Cardiac fibroblast (primary cell): ENCODE data around the gene PPP1R3G.
A peak's percentile ranks its signal among the peaks of the same experiment; 100 is the strongest.

ENCODE experiments used
- DNase-seq, 2 donors: peaks; one replicate each; pipeline versions ENCODE4 v3.0.0 to v3.0.0-alpha.2; 2010; ENCODE audit warnings: low read depth in 2 of 2
- H3K4me3 ChIP-seq, 2 donors: replicated peaks in 1 of 2; 1 replicate in 1 of 2; 2 replicates in 1 of 2; pipeline ENCODE4 v1.5.1; 2011; ENCODE audit warnings: low read depth in 2 of 2, low read length in 2 of 2, mild to moderate bottlenecking in 2 of 2, moderate library complexity in 1 of 2
- TF ChIP-seq, protein P1 (sequence below): IDR thresholded peaks from one replicate; pipeline ENCODE4 v1.5.1; 2011; ENCODE audit warnings: low read depth, mild to moderate bottlenecking, low read length, inconsistent platforms

Gene PPP1R3G

DNA sequence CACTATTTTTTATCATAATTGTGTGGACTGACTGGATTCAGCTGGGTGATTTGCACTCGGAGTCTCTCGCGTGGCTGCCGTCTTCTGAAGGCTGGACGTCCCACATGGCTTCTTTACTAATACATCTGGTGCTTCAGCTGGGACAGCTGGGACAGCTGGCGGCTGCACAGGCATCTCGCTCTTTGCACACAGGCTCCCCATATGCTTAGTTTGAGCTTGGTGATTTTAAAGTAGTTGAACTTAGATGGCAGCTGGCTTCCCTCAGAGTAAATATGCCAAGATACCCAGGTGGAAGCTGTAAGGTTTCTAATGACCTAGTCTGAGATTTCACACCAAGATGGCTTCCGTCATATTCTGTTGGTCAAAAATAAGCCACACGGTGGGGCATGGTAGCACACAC lies 38.7 kb upstream of the PPP1R3G start:
- TF ChIP-seq, protein P1, sequence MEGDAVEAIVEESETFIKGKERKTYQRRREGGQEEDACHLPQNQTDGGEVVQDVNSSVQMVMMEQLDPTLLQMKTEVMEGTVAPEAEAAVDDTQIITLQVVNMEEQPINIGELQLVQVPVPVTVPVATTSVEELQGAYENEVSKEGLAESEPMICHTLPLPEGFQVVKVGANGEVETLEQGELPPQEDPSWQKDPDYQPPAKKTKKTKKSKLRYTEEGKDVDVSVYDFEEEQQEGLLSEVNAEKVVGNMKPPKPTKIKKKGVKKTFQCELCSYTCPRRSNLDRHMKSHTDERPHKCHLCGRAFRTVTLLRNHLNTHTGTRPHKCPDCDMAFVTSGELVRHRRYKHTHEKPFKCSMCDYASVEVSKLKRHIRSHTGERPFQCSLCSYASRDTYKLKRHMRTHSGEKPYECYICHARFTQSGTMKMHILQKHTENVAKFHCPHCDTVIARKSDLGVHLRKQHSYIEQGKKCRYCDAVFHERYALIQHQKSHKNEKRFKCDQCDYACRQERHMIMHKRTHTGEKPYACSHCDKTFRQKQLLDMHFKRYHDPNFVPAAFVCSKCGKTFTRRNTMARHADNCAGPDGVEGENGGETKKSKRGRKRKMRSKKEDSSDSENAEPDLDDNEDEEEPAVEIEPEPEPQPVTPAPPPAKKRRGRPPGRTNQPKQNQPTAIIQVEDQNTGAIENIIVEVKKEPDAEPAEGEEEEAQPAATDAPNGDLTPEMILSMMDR, result no peak
- no peak overlapping the region for H3K4me3 ChIP-seq
- DNase-seq, result no peak

GRCh38 chr6:5050009-5050408 lies 35.1 kb upstream of the PPP1R3G start:
- no peak for DNase-seq
- TF ChIP-seq, protein P1, result no peak
- H3K4me3 ChIP-seq, result no peak overlapping the region

DNA sequence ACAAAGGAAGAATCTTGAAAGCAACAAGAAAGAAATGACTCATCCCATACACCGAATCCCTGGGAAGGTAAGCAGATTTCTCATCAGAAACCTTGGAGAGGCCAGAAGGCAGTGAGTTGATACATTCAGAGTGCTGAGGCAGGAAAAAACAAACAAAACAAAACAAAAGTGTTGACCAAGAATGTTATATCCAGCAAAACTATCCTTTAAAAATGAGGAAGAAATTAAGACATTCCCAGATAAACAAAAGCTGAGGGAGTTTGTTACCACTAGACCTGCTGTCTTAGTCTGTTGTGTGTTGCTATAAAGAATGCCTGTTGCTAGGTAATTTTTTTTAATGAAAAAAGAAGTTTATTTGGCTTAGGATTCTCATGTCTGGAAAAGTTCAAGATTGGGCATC lies 33.7 kb upstream of the PPP1R3G start:
- H3K4me3 ChIP-seq, result no peak overlapping the region
- TF ChIP-seq, protein P1, result no peak
- no peak for DNase-seq

DNA sequence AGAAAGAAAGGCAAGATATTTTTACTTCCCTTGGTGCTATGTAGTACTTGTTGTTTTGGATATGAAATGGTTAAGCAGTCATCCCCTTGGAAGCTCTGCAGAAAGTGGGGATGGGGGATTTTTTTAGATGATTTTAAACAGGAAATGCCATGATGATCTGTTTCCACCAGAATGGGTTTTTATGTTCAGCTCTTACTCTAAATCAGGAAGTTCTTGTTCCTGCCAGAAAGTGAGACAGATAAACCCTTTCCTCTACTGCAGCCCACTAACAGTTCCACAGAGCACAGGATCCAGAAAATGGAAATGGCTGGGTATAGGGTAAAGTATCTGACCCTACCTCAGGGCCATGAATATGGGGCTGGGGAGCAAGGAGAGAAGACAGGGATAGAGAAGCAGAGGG lies 32.1 kb upstream of the PPP1R3G start:
- TF ChIP-seq, protein P1, result no peak
- DNase-seq, result peak; percentile 19 to 55

GRCh38 chr6:5053864-5054244 lies 31.3 kb upstream of the PPP1R3G start:
- TF ChIP-seq, protein P1, result no peak
- no peak overlapping the region for H3K4me3 ChIP-seq
- no peak for DNase-seq

More for the DNA sequence above, 32.1 kb upstream of the PPP1R3G start:
- no peak overlapping the region for H3K4me3 ChIP-seq

DNA sequence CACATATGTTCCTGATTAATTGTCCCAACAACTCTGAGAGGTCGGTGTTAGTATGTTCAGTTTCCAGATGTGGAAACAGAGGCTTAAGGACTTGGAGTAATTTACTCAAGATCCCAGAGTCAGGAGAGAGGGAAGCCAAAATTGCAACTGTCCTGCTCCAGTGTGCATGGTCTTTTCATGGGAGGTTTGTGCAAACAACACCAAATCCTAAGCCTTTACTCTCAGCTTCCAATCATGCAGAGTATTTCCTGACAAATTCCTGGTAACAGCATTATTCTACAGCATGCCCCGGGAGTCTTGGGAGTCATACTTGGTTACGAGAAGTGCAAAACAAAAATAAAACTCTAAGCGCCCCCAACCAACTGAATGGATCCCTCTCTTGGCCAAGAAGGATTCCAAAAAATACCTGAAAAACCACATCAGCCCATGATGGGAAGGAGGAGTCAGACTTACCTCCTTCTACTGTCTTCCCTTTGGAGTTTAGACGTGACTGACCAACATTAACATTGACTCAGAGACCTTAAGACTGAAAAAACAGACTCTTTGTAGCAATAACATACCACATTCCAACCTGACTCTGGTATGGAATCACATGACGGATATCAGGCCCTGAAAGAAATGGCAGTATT lies 30.8 kb upstream of the PPP1R3G start:
- DNase-seq, result peak; percentile 48 to 67
- H3K4me3 ChIP-seq, result no peak overlapping the region
- TF ChIP-seq, protein P1, result no peak

- no peak for DNase-seq
- TF ChIP-seq, protein P1, result no peak
- no peak overlapping the region for H3K4me3 ChIP-seq
Measured at GRCh38 chr6:5055118-5055517, 30.0 kb upstream of the PPP1R3G start.
